Measurements from ENCODE around the gene KRTAP10-5.
"Not testable (repeated sequence)": the region's sequence is repeated elsewhere in the genome, so short reads cannot be mapped to it uniquely, and the experiment has no call there.

Gene KRTAP10-5

DNA sequence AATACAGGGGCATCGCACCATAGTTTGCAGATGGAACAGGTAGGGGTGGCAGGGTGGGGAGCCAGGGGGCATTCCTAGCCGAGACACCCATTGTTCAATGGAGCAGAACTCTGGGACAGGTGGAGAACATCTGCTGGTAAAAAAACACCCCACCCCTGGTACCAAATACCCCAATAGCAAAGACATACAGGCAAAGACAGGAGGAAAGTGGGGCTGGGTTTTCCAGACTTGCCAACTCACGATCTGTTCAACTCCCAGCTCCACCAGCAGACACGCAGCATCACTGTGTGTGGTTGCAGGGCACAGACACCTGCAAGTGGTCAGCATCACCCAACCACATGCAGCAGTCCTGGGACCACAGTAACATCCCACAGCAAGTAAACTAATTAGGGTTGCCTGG lies 31.1 kb upstream of the KRTAP10-5 start:
- DNase-seq (ENCODE audit: low read depth in 4 of 4, low spot score in 1 of 4), result no peak

DNA sequence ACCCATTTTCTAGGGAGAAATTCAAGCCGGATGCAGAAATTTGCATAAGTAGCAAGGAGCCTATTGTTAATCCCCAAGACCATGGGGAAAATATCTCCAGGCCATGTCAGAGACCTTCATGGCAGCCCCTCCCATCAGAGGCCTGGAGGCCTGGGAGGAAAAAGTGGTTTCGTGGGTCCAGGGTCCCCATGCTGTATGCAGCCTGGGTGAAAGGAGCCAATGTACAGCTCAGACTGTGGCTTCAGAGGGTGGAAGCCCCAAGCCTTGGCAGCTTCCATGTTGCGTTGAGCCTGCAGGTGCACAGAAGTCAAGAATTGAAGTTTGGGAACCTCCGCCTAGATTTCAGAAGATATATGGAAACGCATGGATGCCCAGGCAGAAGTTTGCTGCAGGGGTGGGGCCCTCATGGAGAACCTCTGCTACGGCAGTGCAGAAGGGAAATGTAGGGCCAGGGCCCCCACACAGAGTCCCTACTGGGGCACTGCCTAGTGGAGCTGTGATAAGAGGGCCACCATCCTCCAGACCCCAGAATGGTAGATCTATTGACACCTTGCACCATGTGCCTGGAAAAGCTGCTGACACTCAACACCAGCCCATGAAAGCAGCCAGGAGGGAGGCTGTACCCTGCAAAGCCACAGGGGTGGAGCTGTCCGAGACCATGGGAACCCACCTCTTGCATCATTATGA lies 29.9 kb upstream of the KRTAP10-5 start:
- not testable (repeated sequence) for DNase-seq (ENCODE audit: low read depth in 4 of 4, low spot score in 1 of 4)

- DNase-seq (ENCODE audit: low read depth in 4 of 4, low spot score in 1 of 4), result no peak
Measured at GRCh38 chr21:44609193-44609592, 28.8 kb upstream of the KRTAP10-5 start.

- DNase-seq (ENCODE audit: low read depth in 4 of 4, low spot score in 1 of 4), result no peak
Measured at GRCh38 chr21:44606495-44606894, 26.1 kb upstream of the KRTAP10-5 start.

- DNase-seq (ENCODE audit: low read depth in 4 of 4, low spot score in 1 of 4), result no peak
Measured at GRCh38 chr21:44603911-44604310, 23.5 kb upstream of the KRTAP10-5 start.

DNA sequence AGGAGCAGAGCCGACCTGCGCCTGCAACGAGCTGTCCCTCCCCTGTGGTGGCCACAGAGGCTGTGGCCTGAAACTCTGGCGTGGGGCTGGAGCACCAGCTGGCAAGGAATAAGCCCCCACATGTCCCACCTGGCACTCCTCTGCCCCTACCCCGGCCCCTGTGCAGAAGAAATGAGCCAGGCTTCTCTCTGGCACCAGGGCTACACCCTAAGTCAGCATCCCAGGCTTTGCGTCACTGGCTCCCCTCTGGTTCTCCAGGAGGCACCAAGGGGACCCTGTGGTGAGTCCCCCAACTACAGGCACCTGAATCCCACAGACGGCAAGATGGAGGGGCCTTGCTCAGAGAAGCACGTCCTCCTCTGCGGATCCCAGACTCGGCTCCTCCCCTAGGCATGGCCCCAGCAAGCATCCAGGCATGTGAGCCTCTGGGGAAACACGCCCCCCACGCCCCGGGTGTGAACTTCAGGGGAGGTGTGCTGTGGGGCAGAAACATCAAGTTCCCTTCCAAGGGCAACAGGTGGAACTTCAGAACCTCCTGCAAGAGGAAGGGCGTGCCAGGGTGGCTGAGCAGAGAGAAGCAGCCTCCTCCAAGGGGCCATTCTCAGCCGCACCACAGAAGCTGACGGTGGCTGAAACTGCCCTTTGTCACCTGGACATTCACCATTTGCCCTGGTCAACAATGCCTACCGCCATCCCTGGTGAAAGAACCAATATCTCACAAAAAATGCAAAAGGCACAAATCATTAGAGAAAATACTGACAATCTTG lies 22.9 kb upstream of the KRTAP10-5 start:
- no peak for DNase-seq (ENCODE audit: low read depth in 4 of 4, low spot score in 1 of 4)

DNA sequence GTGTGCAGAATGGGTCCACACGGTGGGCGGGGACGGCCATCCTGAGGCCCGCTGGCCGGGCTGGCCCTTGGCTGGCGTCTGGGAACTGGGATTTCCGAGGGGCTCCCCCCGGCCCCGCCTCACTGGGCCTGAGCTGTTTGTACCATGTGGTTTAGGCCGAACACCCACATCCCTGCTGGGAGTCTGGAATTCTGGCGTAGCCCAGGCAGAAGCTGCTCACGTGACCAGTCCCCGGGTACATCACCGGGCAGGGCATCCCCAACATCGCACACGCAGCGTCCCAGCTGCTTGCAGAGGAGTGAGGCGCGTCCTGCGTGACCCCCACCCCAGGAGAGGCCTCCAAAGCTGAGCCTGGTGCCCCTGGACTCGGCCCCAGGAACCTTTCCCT lies 22.1 kb upstream of the KRTAP10-5 start:
- no peak for DNase-seq (ENCODE audit: low read depth in 4 of 4, low spot score in 1 of 4)

GRCh38 chr21:44601596-44602462 lies 21.4 kb upstream of the KRTAP10-5 start:
- no peak for DNase-seq (ENCODE audit: low read depth in 4 of 4, low spot score in 1 of 4)

- DNase-seq (ENCODE audit: low read depth in 4 of 4, low spot score in 1 of 4), result not testable (repeated sequence)
Measured at GRCh38 chr21:44601091-44601490, 20.7 kb upstream of the KRTAP10-5 start.

DNA sequence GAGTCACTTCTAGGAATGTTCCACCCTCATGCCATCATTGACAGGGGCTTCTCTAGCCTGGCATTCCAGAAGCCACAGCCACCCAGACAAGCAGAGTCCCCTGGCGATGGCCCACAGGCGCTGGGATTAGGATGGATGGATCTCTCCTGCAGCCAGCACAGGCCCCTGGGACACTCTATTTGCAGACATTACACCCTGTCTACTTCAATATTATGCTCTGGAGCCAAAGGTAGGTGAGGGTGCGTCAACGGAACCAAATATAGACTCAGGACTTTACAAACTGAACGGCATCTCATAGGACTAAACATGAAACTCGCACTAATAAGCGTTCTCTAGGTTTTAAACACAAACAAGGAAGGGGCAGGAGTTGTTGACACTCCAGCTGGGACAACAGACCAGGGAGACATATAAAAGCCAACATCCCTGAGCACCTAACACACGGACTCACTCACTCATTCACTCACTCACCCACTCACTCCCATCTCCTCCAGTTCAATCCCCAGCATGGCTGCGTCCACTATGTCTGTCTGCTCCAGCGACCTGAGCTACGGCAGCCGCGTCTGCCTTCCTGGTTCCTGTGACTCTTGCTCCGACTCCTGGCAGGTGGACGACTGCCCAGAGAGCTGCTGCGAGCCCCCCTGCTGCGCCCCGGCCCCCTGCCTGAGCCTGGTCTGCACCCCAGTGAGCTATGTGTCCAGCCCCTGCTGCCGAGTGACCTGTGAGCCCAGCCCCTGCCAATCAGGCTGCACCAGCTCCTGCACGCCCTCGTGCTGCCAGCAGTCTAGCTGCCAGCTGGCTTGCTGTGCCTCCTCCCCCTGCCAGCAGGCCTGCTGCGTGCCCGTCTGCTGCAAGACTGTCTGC lies 19.9 kb upstream of the KRTAP10-5 start, which contains the start of gene KRTAP10-7:
KRTAP10-7 (plus strand) TSS at position 480 of the 861 bp plus-strand sequence; CDS start at position 505, 25 bp downstream.
- DNase-seq (ENCODE audit: low read depth in 4 of 4, low spot score in 1 of 4), result not testable (repeated sequence)

DNA sequence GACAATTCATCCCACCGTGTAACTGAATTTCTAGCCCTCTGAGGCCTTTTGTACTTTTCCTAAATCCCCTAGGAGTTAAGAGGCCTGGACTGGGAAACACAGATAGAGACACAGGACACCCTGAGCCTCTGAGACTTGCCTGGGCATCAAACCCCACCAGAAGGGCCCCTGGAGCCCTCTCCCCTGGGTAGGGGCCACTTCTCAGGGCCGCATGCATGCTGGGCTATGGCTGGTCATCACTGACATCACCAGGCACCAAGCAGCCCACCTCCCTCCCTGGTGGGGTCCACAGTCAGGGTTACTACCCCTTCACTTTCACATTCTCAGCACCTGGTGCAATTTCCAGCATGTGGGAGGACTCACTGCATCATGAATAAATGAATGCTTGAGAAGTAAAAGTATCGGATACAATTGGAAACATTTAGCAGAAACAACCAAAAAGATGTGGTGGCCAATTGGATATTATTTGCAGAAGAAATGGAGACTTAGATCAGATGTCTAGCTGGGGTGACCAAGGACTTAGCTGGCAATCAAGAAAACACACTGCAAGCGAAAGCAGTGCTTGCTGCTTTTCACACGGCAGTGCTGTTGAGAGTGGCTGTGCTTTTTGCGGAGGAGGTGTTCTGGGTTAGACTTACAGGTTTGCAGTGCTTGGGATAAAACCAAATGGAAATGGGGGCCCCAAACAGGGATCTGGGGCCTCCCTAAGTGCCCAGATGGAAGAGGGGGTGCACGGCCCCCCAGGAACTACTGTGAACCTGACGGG lies 19.0 kb upstream of the KRTAP10-5 start:
- DNase-seq (ENCODE audit: low read depth in 4 of 4, low spot score in 1 of 4), result no peak

DNA sequence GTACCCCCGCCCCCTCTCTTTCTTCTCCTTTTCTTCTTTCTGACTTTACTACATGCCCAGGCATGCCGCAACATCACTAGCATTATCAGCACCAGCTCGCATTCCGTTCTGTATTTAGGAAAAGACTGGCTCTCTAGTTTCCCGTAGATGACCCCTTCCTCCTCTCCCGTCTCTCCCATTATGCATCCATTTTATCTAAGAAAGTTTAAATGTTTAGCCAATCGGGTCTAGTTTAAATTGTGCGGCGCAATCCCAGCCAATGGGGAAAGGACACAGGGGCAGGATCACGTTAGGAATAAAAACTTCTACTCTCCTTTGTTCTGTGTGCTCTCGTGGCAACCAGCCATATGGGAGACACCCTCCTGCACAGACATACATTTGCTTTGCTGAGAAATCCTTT lies 17.7 kb upstream of the KRTAP10-5 start:
- no peak for DNase-seq (ENCODE audit: low read depth in 4 of 4, low spot score in 1 of 4)

GRCh38 chr21:44596068-44596725 lies 15.8 kb upstream of the KRTAP10-5 start:
- DNase-seq (ENCODE audit: low read depth in 4 of 4, low spot score in 1 of 4), result no peak

- no peak for DNase-seq (ENCODE audit: low read depth in 4 of 4, low spot score in 1 of 4)
Measured at GRCh38 chr21:44595524-44595923, 15.1 kb upstream of the KRTAP10-5 start.

- DNase-seq (ENCODE audit: low read depth in 4 of 4, low spot score in 1 of 4), result no peak
Measured at GRCh38 chr21:44594406-44594916, 14.1 kb upstream of the KRTAP10-5 start.

DNA sequence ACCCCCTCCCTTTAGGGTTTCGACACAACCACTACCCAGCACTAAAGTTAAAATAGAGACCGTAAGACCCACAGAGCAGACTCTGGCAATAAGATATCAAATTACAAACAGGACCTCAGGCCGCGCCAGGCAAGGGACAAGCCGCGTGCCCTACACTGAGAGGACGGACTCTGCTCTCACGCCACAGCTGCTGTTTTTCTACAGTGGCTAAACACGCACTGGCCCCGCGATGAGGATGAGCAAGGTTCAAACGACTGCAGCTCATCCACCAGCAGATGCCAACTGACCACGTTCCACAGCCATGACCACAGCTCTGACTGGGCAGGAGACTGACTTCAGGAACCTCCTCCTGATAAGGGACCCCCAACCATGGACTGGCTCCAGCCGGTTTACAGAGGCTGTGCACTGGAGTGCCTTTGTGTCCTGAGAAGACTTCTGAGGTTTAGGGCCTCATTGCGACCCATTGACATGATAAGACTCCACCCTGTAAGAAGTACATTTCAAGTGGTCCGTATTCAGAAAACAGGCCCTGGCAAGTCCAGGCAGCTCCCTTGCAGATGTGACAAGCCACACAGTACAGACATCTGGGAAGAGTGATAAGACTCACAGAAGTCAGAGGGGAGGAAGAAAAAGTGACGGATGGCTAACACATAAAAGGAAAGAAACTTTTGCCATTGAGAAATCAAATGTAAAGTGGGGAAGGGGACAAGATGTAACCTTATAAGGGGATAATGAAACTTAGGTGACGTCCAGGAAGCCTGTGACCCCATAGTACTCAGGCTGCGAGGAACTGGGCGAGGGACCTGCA lies 13.4 kb upstream of the KRTAP10-5 start:
- no peak for DNase-seq (ENCODE audit: low read depth in 4 of 4, low spot score in 1 of 4)

GRCh38 chr21:44592446-44593311 lies 12.3 kb upstream of the KRTAP10-5 start, which contains the start of gene KRTAP10-6:
TSS of gene KRTAP10-6 (minus strand) at chr21:44592505. CDS start at chr21:44592484, 21 bp downstream.
- no peak for DNase-seq (ENCODE audit: low read depth in 4 of 4, low spot score in 1 of 4)

Data from stimulated activated CD4-positive, alpha-beta T cell treated with anti-CD3 and anti-CD28 coated beads, Interleukin-1b, Interleukin-23, amount 100 ng/mL, for 24 hours (primary cell).